Tibial artery (tissue), 4 donors: ENCODE results near the gene LNP1.

ENCODE experiments used
- DNase-seq, 2 donors: peaks; one replicate each; pipeline ENCODE4 v3.0.0-alpha.2; 2019
- H3K27ac ChIP-seq, 2 donors: fragments of 200-600 bp; sonication (generic) in 1 of 2; 1 replicate in 1 of 2; 2 replicates in 1 of 2; pipeline ENCODE4 v1.5.1; 2018 to 2019; ENCODE audit warnings: mild to moderate bottlenecking in 1 of 2
- H3K27me3 ChIP-seq, 2 donors: fragments of 200-600 bp; sonication (generic) in 1 of 2; one replicate each; pipeline versions ENCODE4 v1.5.1 to v1.6.0; 2016 to 2019
- H3K36me3 ChIP-seq, 3 donors: fragments of 200-600 bp; sonication (generic) in 2 of 3; one replicate each; pipeline ENCODE4 v1.5.1; 2016 to 2019; ENCODE audit warnings: mild to moderate bottlenecking in 2 of 3
- H3K4me1 ChIP-seq, 4 donors: fragments of 200-600 bp; sonication (generic) in 2 of 4; 1 replicate in 3 of 4; 2 replicates in 1 of 4; pipeline ENCODE4 v1.5.1; 2016 to 2019
- H3K4me3 ChIP-seq, 2 donors: fragments of 200-600 bp; sonication (generic) in 1 of 2; 1 replicate in 1 of 2; 2 replicates in 1 of 2; pipeline ENCODE4 v1.5.1; 2018 to 2019; ENCODE audit warnings: mild to moderate bottlenecking in 2 of 2
- H3K9me3 ChIP-seq, 3 donors: fragments of 200-600 bp; sonication (generic) in 1 of 3; one replicate each; pipeline ENCODE4 v1.5.1; 2016 to 2019
- CTCF ChIP-seq, 2 experiments: fragments of 200-600 bp in 1 of 2; fragments of 450-650 bp in 1 of 2; IDR thresholded peaks; one replicate each; pipeline ENCODE4 v1.5.1; 2017 to 2019; ENCODE audit warnings: antibody characterized with exemption in 2 of 2, mild to moderate bottlenecking in 1 of 2, moderate library complexity in 1 of 2
- intact Hi-C: fragments of 100-400 bp; cut with DNase I; formaldehyde crosslinking; loops from one replicate; pipeline ENCODE4 v1.15.0; 2023; ENCODE audit warnings: low total_unique reads

Gene LNP1

GRCh38 chr3:100448079-100448478 is 46.7 kb downstream of the LNP1 start:
- intact Hi-C loops: no loop called here
- no peak for TF ChIP-seq CTCF (IDR thresholded peaks at IDR 0.05)
- H3K4me3 ChIP-seq: no peak overlapping the region

GRCh38 chr3:100449214-100449613 is 47.9 kb downstream of the LNP1 start:
- no peak for TF ChIP-seq CTCF (IDR thresholded peaks at IDR 0.05)
- no peak for DNase-seq
- no peaks in the 10 kb centered on the region for H3K27me3 ChIP-seq
- H3K27ac ChIP-seq: no peak overlapping the region
- no peak overlapping the region for H3K4me3 ChIP-seq
- intact Hi-C loops: no loop called here
- H3K9me3 ChIP-seq: no peaks in the 10 kb centered on the region
- peaks cover 0 to 11% (median 0%) of the 10 kb centered on the region in 3 donors for H3K36me3 ChIP-seq
- no peaks in the 10 kb centered on the region for H3K4me1 ChIP-seq

More at GRCh38 chr3:100448079-100448478, 46.7 kb downstream of the LNP1 start:
- peaks cover 0 to 11% (median 0%) of the 10 kb centered on the region in 3 donors for H3K36me3 ChIP-seq
- DNase-seq: no peak
- H3K27me3 ChIP-seq: no peaks in the 10 kb centered on the region
- no peaks in the 10 kb centered on the region for H3K9me3 ChIP-seq
- H3K27ac ChIP-seq: no peak overlapping the region
- no peaks in the 10 kb centered on the region for H3K4me1 ChIP-seq

- no peaks in the 10 kb centered on the region for H3K4me1 ChIP-seq
- H3K27me3 ChIP-seq: no peaks in the 10 kb centered on the region
- no peak overlapping the region for H3K4me3 ChIP-seq
- intact Hi-C loops: no loop called here
- no peak for DNase-seq
- H3K9me3 ChIP-seq: no peaks in the 10 kb centered on the region
- peaks cover 3 to 18% (median 4%) of the 10 kb centered on the region in 3 donors for H3K36me3 ChIP-seq
- no peak overlapping the region for H3K27ac ChIP-seq
- TF ChIP-seq CTCF (IDR thresholded peaks at IDR 0.05): no peak
Measured at GRCh38 chr3:100454677-100455076, 53.3 kb downstream of the LNP1 start.

- Histone ChIP-seq H3K9me3 (no peaks in the 10 kb centered on the region), H3K27me3 (no peaks in the 10 kb centered on the region), H3K36me3 (peaks cover 3 to 18% (median 4%) of the 10 kb centered on the region in 3 donors), H3K4me3 (no peak overlapping the region), H3K27ac (no peak overlapping the region), H3K4me1 (no peaks in the 10 kb centered on the region)
- no peak for DNase-seq
- no peak for TF ChIP-seq CTCF (IDR thresholded peaks at IDR 0.05)
- intact Hi-C loops: no loop called here
Measured at GRCh38 chr3:100455841-100456550, 54.7 kb downstream of the LNP1 start.

GRCh38 chr3:100456745-100457144 is 55.4 kb downstream of the LNP1 start:
- H3K27ac ChIP-seq: no peak overlapping the region
- no peaks in the 10 kb centered on the region for H3K27me3 ChIP-seq
- no peak overlapping the region for H3K4me3 ChIP-seq
- H3K36me3 ChIP-seq: peaks cover 3 to 18% (median 4%) of the 10 kb centered on the region in 3 donors
- intact Hi-C loops: no loop called here
- H3K9me3 ChIP-seq: no peaks in the 10 kb centered on the region
- H3K4me1 ChIP-seq: no peaks in the 10 kb centered on the region
- DNase-seq: no peak
- TF ChIP-seq CTCF (IDR thresholded peaks at IDR 0.05): no peak
